HTR-8/SVneo (cell line): ENCODE data around the gene MAK.
"Not testable (repeated sequence)": the region's sequence is repeated elsewhere in the genome, so short reads cannot be mapped to it uniquely, and the experiment has no call there.

Experiments
- DNase-seq: peaks from one replicate; pipeline ENCODE4 v3.0.0; 2011; ENCODE audit warnings: low spot score, mixed read lengths; ENCODE audit not compliant: insufficient read length
- FAIRE-seq: peaks from 2 replicates; lab custom pipeline; 2011; peaks lifted over from hg19 to GRCh38; lab: Jason Lieb, UNC

MAK gene

GRCh38 chr6:10857259-10857658, 18.9 kb upstream of the MAK start:
- DNase-seq = no peak
- FAIRE-seq = no peak

- FAIRE-seq (no peak), DNase-seq (no peak)
Measured at GRCh38 chr6:10854922-10855632, 16.7 kb upstream of the MAK start.

DNA sequence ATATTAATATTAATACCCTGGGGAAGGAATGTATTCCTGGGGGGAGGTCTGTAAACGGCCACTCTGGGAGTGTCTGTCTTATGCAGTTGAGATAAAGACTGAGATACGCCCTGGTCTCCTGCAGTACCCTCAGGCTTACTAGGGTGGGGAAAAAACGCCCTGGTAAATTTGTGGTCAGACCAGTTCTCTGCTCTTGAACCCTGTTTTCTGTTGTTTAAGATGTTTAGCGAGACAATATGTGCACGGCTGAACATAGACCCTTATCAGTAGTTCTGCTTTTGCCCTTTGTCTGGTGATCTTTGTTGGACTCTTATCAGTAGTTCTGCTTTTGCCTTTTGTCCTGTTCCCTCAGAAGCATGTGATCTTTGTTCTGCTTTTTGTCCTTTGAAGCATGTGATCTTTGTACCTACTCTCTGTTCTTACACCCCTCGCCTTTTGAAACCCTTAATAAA, 15.5 kb upstream of the MAK start:
- FAIRE-seq, DNase-seq: not testable (repeated sequence)

DNA sequence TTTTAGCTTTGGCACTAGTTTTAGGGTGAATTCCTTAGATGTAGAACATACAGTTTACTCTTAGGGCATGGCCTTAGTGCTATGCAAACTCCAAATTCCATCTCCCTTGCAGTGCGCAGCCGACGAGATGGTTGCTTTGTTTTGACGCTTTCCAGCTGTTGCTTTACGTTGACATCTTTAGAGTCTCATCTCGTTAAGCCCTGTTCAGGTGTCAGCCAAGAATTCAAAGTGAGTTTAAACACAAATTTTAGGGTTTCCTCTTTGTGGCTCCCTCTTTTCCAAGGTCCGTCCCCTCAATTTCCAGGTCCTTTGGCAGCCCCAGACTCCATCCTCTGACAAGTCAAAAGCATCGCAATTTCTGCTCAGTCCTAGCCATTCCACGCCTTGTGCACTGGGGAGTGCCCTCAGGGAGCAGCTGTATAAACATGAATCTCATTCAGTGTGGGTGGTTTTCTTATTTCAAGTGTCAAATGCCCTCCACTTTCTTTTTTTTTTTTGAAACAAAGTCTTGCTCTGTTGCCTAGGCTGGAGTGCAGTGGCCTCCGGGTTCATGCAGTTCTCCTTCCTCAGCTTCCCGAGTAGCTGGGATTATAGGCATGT, 14.1 kb upstream of the MAK start:
- DNase-seq (no peak), FAIRE-seq (no peak)

DNA sequence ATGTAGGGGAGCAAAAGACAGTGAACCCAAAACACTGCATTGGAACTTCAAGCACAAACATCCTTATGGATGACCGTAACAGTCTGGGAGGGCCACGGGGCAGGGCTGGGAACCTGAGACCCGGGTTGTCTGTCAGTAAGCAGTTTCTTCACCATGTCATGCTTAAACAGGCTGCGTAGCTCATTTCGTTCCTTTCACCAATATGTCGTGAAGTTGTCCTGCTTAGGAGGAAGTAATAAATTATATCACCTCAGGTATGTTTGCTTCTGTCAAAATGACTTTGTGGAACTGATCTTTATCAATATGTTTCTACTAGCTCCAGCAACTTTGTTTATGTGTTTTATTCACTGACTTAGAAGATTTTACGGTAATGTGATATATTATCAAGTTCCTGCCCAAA, 12.4 kb upstream of the MAK start:
- DNase-seq = no peak
- FAIRE-seq = no peak

DNA sequence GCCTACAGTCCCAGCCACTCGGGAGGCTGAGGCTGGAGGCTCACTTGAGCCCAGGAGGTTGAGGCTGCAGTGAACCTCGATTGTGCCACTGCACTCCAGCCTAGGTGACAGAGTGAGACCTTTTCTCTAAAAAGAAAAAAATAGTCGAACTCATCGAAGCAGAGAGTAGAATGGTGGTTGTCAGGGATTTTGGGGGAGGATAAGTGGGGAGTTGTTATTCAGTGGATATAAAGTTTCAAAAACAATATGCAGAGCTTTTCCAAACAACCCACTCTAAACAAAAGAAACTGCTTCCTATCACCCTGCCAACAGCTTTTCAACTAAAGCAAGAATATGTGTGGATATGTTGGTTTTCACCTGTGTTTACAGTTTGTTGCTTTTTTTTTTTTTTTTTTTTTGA, 11.6 kb upstream of the MAK start:
- no peak for FAIRE-seq
- no peak for DNase-seq

- no peak for DNase-seq
- no peak for FAIRE-seq
Measured at GRCh38 chr6:10847684-10848083, 9.3 kb upstream of the MAK start.

GRCh38 chr6:10843554-10843953, 5.2 kb upstream of the MAK start:
- DNase-seq (no peak), FAIRE-seq (no peak)

- DNase-seq (no peak), FAIRE-seq (peak; percentile 69)
Measured at GRCh38 chr6:10838794-10839333, 525 bp upstream of the MAK start.

- DNase-seq (no peak), FAIRE-seq (no peak)
Measured at GRCh38 chr6:10837622-10837994, 731 bp downstream of the MAK start.

- DNase-seq = peak; percentile 37
Measured at GRCh38 chr6:10837009-10837621, 1.2 kb downstream of the MAK start.

GRCh38 chr6:10834823-10835222, 3.5 kb downstream of the MAK start:
- FAIRE-seq (no peak), DNase-seq (no peak)

More at GRCh38 chr6:10837009-10837621, 1.2 kb downstream of the MAK start:
- FAIRE-seq = no peak

DNA sequence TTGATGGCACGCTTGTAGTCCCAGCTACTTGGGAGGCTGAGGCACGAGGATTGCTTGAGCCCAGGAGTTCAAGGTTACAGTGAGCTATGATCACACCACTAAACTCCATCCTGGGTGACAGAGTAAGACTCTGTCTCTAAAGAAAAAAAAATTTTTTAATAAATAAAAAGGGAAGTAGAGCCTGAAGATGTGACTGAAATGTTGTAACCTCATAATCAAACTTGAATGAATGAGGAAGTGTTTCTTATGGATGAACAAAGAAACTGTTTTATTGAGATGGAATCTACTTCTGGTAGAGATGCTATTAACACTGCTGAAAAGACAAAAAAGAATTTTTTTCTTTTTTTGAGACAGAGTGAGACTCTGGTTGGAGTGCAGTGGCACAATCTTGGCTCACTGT, 6.7 kb downstream of the MAK start:
- DNase-seq (no peak), FAIRE-seq (no peak)

DNA sequence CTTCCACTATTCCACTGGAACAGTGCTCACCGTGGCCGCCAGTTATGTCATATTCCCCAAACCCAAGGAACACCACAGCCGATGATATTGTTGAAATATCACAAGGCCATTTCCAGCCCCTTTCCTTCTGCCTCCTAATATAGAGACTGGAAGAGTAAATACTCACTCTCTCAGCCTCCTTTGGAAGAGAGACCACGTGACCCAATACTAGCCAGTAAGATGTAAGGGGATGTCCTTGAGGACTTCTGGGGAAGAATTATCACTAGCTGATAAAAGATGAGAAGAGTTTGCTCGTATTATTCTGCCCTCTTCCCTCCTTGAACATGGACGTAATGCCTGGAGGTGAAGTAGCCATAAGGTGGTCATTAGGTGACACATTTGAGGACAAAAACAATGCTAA, 13.5 kb downstream of the MAK start:
- DNase-seq = no peak

DNA sequence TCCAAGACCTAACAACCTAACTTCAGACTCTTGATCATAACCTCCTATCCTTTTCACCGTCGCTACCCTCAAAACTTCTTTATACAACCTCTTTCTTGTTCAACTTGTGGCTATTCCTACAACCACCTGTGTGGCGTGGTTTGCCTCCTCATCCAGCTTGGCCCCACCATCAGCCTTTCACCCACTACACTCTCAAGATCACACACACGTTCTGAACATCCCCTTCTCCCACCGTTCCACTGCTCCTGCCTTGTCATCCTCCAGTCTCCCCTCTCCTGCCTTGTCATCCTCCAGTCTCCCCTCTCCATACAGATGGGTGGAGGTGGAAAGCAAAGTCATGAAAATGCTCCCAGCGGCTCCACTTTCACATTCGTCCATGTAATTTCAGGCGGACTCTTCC, 14.0 kb downstream of the MAK start:
- DNase-seq = no peak
- FAIRE-seq = no peak

More for the DNA sequence above, 13.5 kb downstream of the MAK start:
- no peak for FAIRE-seq

DNA sequence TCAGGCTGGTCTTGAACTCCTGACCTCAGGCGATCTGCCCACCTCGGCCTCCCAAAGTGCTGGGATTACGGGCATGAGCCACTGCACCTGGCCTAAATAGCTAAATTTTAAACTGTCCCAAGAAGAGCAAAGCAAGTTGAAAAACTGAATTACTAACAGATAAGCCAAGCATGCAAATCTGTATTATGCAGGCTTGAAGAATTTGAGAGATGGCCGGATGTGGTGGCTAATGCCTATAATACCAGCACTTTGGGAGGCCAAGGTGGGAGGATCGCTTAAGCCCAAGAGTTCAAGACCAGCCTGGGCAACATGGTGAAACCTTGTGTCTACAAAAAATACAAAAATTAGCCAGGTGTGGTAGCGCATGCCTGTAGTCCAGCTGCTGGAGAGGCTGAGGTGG, 24.2 kb downstream of the MAK start:
- FAIRE-seq, DNase-seq: not testable (repeated sequence)

- FAIRE-seq = no peak
- DNase-seq = no peak
Measured at GRCh38 chr6:10809098-10809497, 29.2 kb downstream of the MAK start.

DNA sequence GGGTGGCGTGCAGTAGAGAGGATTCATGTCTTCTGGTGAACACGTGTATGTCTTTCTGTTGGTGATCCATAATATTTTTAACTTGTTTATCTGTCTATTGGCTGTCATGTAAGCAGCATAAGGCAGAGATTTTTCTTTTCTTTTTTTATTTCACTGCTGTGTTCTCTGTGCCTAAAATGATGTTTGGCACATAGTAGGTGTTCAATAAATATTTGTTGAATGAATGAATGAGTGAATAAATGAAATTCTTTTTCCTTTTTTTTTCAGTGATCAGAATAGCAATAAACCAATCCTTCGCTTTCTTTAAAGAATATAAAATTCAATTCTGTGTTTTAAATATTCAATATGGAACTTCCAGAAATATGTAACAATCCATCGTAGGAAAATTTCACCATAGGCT, 30.0 kb downstream of the MAK start:
- DNase-seq (no peak), FAIRE-seq (no peak)

DNA sequence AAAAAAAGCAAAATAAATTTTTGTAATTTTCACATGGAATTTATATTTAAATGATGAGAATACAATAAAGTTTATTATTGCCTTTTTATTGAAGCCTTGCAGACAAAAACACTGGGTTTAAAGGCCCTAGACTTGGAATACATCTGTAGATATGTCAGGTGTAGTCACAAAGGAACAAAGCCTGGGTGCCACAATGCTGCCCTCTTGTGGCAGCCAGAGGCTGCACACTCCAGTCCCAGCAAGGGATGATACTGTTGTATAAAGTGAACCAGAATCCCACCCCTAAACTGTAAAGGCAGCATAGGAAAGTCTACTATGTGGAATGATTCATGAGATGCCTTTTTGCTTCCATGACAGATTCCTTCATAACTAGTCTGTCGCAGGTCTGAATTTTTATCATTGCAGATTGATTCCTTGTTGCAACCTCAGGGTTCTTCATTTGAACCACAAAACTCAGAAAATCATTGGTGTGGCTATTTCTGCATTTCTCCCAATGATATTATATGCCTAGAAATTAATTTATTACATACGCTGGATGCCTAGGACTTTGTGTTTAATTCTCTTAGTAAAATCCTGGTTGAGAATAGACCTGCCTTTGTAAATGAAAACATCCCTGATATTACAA, 37.0 kb downstream of the MAK start:
- peak; percentile 86 for DNase-seq
- FAIRE-seq = peak; percentile 31

DNA sequence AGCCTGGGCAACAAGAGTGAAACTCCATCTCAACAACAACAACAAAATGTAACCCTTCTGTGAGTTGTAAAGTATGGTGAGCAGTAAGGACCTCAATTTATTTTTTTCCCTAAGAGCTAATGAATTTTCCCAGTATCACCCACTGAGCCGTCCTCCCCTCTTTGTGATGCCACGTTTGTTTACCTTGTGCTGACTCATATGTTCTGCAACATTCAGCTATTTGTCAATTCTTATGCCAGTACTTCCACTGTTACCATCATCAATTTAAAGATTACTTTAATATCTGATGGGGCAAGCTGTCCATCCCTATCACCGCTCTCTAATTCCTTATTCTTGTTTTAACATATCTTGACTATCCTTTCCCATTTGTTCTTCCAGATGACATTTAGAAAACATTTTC, 37.5 kb downstream of the MAK start:
- no peak for FAIRE-seq
- no peak for DNase-seq

DNA sequence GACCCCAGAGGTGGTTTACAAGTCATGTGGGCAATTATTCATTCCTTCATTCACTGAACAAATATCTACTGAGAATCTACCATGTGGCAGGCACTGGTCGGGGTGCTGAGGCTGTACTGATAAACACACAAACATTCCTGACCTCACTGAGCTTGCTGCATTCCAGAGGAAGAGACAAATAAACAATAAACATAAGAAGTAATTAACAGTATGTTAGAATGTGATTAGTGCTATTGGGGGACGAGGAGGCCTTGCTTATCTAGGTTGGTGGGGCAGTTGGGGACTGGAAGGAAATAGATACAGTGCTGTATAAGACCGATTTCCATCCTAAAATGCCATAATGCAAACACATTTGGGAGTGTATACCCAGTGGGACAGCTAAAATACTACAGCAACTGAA, 44.1 kb downstream of the MAK start:
- no peak for DNase-seq
- FAIRE-seq = no peak
